ENCODE data around the gene RASAL1. TPM values are rescaled to one million over a fixed set of nuclear protein-coding genes. Genes with fewer than 3 reads are reported as not detected.
A peak's percentile ranks its signal among the peaks of the same experiment; 100 is the strongest.

Gene RASAL1
- total RNA-seq, 8 experiments from 2014 or later = 0.16 to 0.49 (median 0.30) TPM; not detected in 2

DNA sequence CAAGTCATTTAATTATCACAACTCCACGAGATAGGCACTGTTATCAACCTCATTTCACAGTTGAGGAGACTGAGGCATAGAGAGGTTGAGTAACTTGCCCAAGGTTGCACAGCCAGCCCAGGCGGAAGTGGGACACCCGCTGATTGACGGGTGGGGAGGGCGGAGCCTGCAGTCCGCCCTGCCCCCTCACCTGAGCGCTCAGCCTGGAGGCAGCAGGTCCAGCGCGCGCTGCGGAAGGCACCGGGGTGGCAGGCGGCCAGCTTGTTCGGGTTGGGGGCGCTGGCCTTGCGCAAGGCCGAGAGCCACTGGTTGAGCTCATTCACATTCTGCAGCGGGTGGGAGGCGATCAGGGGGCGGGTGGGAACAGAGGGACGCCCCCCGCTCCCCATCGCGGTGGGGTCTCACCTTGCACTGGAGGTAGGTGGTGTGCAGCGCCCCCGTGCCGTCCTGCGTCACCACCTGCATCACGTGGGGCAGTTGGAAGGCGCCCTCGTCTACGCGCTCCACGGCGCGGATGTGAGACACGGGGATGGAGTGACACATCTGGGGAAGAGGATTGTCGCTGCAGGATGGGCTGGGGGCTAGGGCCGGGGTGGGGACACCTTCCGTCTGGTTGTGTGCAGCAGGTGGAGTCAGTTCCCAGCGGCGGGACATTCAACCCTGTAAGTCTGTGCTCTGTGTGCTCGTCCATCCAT is 31.7 kb downstream of the RASAL1 start:
- WGBS, 10 experiments = 5 to 36% (median 17%) methylated on average over 1 to 20 of the region's 43 CpGs; no CpG with 5 or more reads in 5 of the 10 experiments
- no peak overlapping the region for H3K27ac ChIP-seq

DNA sequence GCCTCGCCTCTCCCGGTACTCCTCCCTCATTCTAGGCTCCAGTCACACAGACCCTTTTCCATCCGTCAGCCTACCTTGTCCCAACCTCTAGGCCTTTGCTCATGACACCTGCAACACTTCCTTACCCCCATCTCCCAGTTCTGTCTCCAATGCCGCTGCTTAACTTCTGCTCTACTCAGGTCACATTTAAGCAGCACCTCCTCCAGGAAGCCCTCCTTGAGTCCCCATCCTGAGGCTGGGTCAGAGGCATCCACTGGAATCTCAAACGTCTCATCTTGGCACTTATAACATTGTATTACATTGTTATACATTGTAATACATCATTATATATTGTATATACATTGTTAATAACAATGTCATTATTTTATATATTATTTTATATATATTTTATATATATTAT is 32.8 kb downstream of the RASAL1 start:
- 43 to 86% (median 78%) methylated on average over 1 to 4 of the region's 5 CpGs; no CpG with 5 or more reads in 2 of the 10 experiments for WGBS, 10 experiments
- Histone ChIP-seq H3K4me1 (replicated peaks in 1 of 2) (peaks cover 4 to 8% of the 10 kb centered on the region in 2 donors), H3K4me3 (no peak overlapping the region), H3K27ac (no peak overlapping the region)
- ATAC-seq (replicated peaks in 6 of 8) = no peak
- in situ Hi-C loops (cut with MboI; ENCODE audit: low pct_unique_long_range_greater_than_20kb in 2 of 9, low sequenced_read_pairs in 9 of 9, unreplicated experiment in 9 of 9) = no loop called here

More for the DNA sequence above, 31.7 kb downstream of the RASAL1 start:
- H3K4me1 ChIP-seq (replicated peaks in 1 of 2) = no peaks in the 10 kb centered on the region
- in situ Hi-C loops (cut with MboI; ENCODE audit: low pct_unique_long_range_greater_than_20kb in 2 of 9, low sequenced_read_pairs in 9 of 9, unreplicated experiment in 9 of 9) = no loop called here
- H3K4me3 ChIP-seq = no peak overlapping the region
- peak in 5 of 8 experiments; percentile 45 to 73 (median 58) for ATAC-seq (replicated peaks in 6 of 8)

DNA sequence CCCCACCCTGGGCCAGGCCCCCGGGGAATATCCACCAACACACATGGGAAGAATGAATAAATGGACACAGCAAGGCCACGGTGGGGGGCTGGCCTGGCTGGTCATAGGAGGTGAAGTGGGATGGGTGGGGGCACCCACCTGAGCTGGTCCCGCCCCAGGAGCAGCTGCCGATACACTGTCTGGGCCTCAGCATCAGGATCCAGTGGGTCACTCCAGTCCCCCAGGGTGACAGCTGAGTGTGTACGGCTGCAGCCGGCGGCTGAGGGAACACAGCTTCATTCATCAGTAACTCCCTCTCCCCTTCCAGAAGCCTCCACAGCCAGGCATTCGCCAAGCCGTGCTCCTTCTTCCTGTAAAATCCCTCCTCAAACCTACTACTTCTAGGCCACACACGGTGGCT is 33.8 kb downstream of the RASAL1 start:
- in situ Hi-C loops (cut with MboI; ENCODE audit: low pct_unique_long_range_greater_than_20kb in 2 of 9, low sequenced_read_pairs in 9 of 9, unreplicated experiment in 9 of 9) = no loop called here
- H3K4me3 ChIP-seq = no peak overlapping the region
- no peak overlapping the region for H3K27ac ChIP-seq
- peaks cover 8 to 11% of the 10 kb centered on the region in 2 donors for H3K4me1 ChIP-seq (replicated peaks in 1 of 2)
- no peak for ATAC-seq (replicated peaks in 6 of 8)
- 40 to 80% (median 41%) methylated on average over 1 to 3 of the region's 10 CpGs; no CpG with 5 or more reads in 7 of the 10 experiments for WGBS, 10 experiments

DNA sequence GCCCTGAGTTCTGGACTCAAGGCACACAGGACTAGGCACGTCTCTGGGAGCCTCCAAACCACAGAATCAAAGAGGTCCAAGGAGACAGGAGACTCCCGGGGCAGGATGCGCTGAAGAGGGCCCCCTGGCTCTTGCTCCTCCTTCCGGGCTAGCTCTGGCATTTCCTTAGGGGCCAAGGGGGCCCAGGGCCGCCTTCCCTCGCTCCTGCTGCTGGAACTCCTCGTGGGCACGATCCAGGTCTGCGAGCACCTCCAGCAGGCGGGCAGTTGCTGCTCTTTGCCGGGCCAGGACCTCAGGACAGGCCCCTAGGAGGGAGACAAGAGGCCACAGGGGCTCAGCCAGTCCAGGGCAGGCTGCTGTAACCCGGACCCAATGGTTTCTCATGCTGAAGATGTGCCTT is 35.8 kb downstream of the RASAL1 start:
- H3K27ac ChIP-seq = no peak overlapping the region
- no peak overlapping the region for H3K4me3 ChIP-seq
- H3K4me1 ChIP-seq (replicated peaks in 1 of 2) = peaks cover 8 to 11% of the 10 kb centered on the region in 2 donors
- no peak for ATAC-seq (replicated peaks in 6 of 8)
- 0 to 80% (median 40%) methylated on average over 1 to 4 of the region's 12 CpGs; no CpG with 5 or more reads in 5 of the 10 experiments for WGBS, 10 experiments
- in situ Hi-C loops (cut with MboI; ENCODE audit: low pct_unique_long_range_greater_than_20kb in 2 of 9, low sequenced_read_pairs in 9 of 9, unreplicated experiment in 9 of 9) = no loop called here

DNA sequence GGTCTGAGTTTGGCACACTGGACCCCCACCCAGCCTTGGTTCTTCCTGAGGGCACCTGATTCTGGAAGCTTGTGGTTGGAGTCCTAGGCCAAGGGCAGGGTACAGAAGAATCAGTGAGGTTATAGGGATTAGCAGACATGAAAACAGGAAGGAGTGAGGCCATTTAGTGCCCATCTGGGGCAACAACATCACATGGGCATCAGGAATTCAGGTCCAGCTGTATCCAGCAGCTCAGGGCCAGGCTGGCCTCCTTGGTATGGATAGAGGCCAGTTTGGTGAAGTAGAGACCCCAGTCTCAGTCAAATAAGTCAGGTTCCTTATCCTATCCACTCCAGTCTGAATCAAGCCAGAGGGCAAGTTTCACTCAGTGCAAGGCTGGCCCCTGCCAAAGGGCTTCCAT is 36.2 kb downstream of the RASAL1 start:
- Histone ChIP-seq H3K4me3 (no peak overlapping the region), H3K27ac (no peak overlapping the region), H3K4me1 (replicated peaks in 1 of 2) (peaks cover 8 to 11% of the 10 kb centered on the region in 2 donors)
- in situ Hi-C loops (cut with MboI; ENCODE audit: low pct_unique_long_range_greater_than_20kb in 2 of 9, low sequenced_read_pairs in 9 of 9, unreplicated experiment in 9 of 9) = no loop called here
- ATAC-seq (replicated peaks in 6 of 8) = no peak

DNA sequence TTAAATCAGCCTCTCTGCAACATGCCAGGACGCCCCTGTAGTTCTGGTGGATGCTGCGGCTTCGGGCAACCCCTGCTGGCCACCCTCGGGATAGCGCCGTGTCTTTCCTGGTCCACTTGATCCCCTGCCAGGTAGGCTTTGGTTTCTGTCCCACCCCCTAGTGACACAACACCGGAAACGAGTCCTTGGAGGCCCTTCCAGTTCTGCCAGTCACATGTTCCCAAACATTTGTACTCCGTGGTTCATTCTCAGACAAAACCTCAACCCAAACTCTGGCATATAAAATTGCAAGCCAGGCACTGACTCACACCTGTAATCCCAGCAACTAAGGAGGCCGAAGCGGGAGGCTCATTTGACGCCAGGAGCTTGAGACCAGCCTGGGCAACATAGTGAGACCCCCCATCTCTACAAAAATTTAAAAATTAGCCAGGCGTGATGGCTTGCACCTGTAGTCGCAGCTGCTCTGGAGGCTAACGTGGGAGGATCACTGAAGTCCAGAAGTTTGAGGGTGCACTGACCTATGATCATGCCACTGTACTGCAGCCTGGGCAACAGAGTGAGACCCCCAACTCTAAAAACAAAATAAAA is 37.0 kb downstream of the RASAL1 start:
- in situ Hi-C loops (cut with MboI; ENCODE audit: low pct_unique_long_range_greater_than_20kb in 2 of 9, low sequenced_read_pairs in 9 of 9, unreplicated experiment in 9 of 9) = no loop called here
- no peak overlapping the region for H3K4me3 ChIP-seq

DNA sequence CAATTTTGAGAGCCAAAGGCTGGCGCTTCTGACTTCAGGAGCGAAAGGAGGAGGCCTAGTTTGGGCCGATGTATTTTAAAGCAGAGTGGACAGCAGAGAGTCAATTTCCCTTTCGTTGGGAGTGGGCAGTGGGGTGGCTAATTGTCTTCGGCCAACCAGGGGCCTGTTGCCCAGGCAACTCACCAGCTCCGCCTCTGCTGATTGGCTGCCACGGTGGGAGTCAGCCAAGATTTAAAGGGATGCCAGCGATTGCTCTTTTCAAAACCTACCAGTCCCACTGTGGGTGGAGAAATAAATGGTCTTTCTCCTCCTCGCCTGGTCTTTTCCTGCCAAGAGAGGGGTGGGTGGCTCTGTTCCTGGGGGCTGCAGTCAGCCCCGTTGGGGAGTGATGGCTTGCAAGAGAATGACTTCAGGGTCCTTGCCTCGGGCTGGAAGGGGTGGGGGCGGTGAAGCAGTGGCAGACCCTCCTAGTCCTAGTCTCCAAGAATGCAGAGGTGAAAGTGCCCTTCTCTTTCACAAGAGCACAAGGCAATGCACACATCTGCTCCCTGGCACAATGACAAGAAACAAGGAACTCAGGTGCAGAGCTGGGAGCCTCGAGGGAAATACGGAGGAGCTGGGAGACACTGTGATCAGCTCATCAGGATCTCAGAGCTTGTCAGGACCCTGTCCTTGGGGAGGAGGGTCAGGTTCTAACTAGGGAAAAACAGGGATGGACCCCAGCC is 37.7 kb downstream of the RASAL1 start:
- H3K4me3 ChIP-seq = no peak overlapping the region
- H3K4me1 ChIP-seq (replicated peaks in 1 of 2) = peaks cover 8 to 15% of the 10 kb centered on the region in 2 donors
- in situ Hi-C loops (cut with MboI; ENCODE audit: low pct_unique_long_range_greater_than_20kb in 2 of 9, low sequenced_read_pairs in 9 of 9, unreplicated experiment in 9 of 9) = no loop called here
- WGBS, 10 experiments = 0 to 60% (median 30%) methylated on average over 1 to 8 of the region's 14 CpGs; no CpG with 5 or more reads in 4 of the 10 experiments
- peak overlapping the region in 1 of 2 donors; percentile 68 for H3K27ac ChIP-seq
- ATAC-seq (replicated peaks in 6 of 8) = peak; percentile 41 to 82 (median 64)

More for the DNA sequence above, 37.0 kb downstream of the RASAL1 start:
- peaks cover 8 to 11% of the 10 kb centered on the region in 2 donors for H3K4me1 ChIP-seq (replicated peaks in 1 of 2)
- peak; percentile 69 to 91 (median 78) for ATAC-seq (replicated peaks in 6 of 8)
- 6 to 74% (median 40%) methylated on average over 2 to 12 of the region's 15 CpGs; no CpG with 5 or more reads in 4 of the 10 experiments for WGBS, 10 experiments
- H3K27ac ChIP-seq = no peak overlapping the region

DNA sequence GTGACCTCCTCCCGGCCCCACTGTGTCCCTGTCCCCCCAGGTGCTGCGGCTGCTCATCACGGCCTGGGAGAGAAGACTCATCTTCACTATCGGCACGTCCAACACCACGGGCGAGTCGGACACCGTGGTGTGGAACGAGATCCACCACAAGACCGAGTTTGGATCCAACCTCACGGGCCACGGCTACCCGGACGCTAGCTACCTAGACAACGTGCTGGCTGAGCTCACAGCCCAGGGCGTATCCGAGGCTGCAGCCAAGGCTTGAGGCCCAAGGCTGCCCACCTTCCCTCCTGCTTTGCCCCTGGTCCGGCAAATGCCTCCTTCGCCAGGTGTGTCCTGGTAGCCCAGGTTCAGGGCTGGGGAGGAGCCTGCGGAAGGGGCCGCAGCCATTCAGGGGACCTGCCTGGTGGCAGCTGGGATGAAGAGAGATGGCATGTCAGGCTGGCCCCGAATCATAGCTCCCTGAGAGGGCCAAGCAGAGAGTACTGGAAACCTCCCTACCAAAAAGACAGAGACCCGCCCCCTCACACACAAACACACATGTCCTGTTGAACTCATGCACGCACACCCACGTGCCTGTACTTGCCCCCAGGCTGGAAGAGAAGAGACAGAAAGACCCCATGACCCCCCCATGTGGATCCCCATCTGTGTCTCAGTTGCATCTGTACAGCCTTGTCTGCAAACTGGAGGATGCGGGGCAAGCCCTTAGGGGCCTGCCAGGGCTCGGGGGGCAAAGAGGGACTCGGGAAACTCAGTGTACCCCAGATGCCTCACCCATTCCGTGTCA is 38.7 kb downstream of the RASAL1 start:
- peaks cover 8 to 16% of the 10 kb centered on the region in 2 donors for H3K4me1 ChIP-seq (replicated peaks in 1 of 2)
- in situ Hi-C loops (cut with MboI; ENCODE audit: low pct_unique_long_range_greater_than_20kb in 2 of 9, low sequenced_read_pairs in 9 of 9, unreplicated experiment in 9 of 9) = no loop called here
- H3K27ac ChIP-seq = no peak overlapping the region
- 55 to 83% (median 70%) methylated on average over 2 to 5 of the region's 30 CpGs; no CpG with 5 or more reads in 5 of the 10 experiments for WGBS, 10 experiments
- no peak overlapping the region for H3K4me3 ChIP-seq
- no peak for ATAC-seq (replicated peaks in 6 of 8)

DNA sequence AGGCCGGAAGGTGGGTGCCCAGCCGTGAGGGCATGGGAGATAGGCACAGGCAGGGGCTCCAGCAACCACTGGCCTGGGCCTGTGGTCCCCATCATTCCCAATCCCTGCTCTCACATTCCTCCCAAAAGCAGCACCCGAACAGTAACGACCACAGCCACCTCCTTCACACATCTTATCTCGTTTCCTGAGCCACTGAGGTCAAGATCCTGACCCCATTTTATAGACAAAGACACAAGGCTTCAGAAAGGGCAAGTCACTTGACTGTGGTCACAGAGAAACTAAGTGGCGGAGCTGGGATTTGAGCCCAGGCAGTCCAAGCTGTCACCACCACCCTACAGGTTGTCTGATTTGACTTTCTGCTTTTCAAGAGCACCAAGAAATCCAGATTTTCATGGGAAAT is 40.2 kb downstream of the RASAL1 start:
- peaks cover 8 to 16% of the 10 kb centered on the region in 2 donors for H3K4me1 ChIP-seq (replicated peaks in 1 of 2)
- no peak overlapping the region for H3K27ac ChIP-seq
- 72 to 100% methylated on average over 1 to 4 of the region's 6 CpGs; no CpG with 5 or more reads in 8 of the 10 experiments for WGBS, 10 experiments
- in situ Hi-C loops (cut with MboI; ENCODE audit: low pct_unique_long_range_greater_than_20kb in 2 of 9, low sequenced_read_pairs in 9 of 9, unreplicated experiment in 9 of 9) = no loop called here
- no peak for ATAC-seq (replicated peaks in 6 of 8)
- no peak overlapping the region for H3K4me3 ChIP-seq

DNA sequence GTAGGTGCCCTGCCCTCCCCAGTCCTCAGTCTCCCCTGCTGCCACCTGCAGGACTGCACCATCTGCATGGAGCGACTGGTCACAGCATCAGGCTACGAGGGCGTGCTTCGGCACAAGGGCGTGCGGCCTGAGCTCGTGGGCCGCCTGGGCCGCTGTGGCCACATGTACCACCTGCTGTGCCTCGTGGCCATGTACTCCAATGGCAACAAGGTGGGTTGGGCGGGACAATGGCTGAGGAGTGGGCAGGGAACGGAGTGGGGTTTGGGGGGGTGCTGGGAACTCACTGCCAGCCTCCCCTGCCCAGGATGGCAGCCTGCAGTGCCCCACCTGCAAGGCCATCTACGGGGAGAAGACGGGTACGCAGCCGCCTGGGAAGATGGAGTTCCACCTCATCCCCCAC is 40.8 kb downstream of the RASAL1 start:
- H3K27ac ChIP-seq = no peak overlapping the region
- WGBS, 10 experiments = 60 to 100% (median 93%) methylated on average over 1 to 6 of the region's 16 CpGs; no CpG with 5 or more reads in 6 of the 10 experiments
- in situ Hi-C loops (cut with MboI; ENCODE audit: low pct_unique_long_range_greater_than_20kb in 2 of 9, low sequenced_read_pairs in 9 of 9, unreplicated experiment in 9 of 9) = no loop called here
- H3K4me3 ChIP-seq = no peak overlapping the region
- H3K4me1 ChIP-seq (replicated peaks in 1 of 2) = peaks cover 8 to 16% of the 10 kb centered on the region in 2 donors
- no peak for ATAC-seq (replicated peaks in 6 of 8)

DNA sequence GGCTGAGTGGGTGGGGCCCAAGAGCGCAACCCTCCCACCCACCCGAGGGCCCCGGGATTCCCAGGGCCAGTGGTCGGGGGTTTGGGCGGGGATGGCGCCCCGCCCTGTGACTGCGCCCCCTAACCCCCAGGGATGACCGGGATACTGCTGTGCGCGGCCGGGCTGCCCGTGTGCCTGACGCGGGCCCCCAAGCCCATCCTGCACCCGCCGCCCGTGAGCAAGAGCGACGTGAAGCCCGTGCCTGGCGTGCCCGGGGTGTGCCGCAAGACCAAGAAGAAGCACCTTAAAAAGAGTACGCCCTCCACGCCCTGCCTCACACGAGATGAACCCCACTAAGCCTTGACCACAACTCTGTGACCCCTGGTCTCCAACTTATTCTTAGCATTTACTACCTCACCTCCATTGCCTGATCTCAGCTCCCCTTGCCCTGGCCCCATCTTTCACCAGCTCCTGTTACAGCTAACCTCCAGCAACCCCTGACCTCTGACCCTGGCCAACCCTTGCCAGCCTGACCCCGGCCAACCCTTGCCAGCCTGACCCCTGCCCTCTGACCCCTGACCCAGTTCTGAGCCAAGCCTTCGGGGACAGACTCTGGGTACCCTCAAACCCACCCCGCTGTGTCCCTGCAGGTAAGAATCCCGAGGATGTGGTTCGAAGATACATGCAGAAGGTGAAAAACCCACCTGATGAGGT is 42.0 kb downstream of the RASAL1 start:
- in situ Hi-C loops (cut with MboI; ENCODE audit: low pct_unique_long_range_greater_than_20kb in 2 of 9, low sequenced_read_pairs in 9 of 9, unreplicated experiment in 9 of 9) = no loop called here
- peak in 4 of 8 experiments; percentile 3 to 17 (median 10) for ATAC-seq (replicated peaks in 6 of 8)
- 0 to 80% (median 73%) methylated on average over 1 to 3 of the region's 32 CpGs; no CpG with 5 or more reads in 7 of the 10 experiments for WGBS, 10 experiments
- no peak overlapping the region for H3K27ac ChIP-seq
- no peak overlapping the region for H3K4me3 ChIP-seq
- H3K4me1 ChIP-seq (replicated peaks in 1 of 2) = peaks cover 8 to 16% of the 10 kb centered on the region in 2 donors

Data from motor neuron (in vitro differentiated cells).